K562 (cell line): Measurements from ENCODE around the gene WWTR1. TPM values are rescaled to one million over a fixed set of nuclear protein-coding genes. Genes with fewer than 3 reads are reported as not detected.

Experiments
- ATAC-seq: fragments of 200-7000 bp; cut with Tn5 transposase; 3 replicates; pipeline ENCODE4 v1.9.1; 2020; ENCODE audit warnings: moderate library complexity
- BruUV-seq: library from RNA; stranded (reverse); fragments of 400-500 nt; replicated peaks from 2 replicates; lab custom pipeline; 2021; lab: Mats Ljungman, UMichigan
- CTCF ChIA-PET: fragments of 300-600 bp; formaldehyde crosslinking; extraction: SDS; loops from one replicate; lab custom pipeline; 2021; ENCODE audit warnings: low intra/inter-chr PET ratio; lab: Yijun Ruan, JAX
- POLR2A ChIA-PET: fragments of 300-600, 350-650 bp; sonication (Branson Sonifier 250); formaldehyde crosslinking; extraction: SDS; loops from one replicate; lab custom pipeline; 2021; ENCODE audit warnings: antibody characterized with exemption, inconsistent platforms; lab: Yijun Ruan, JAX
- DNase-seq, 4 experiments: peaks; one replicate each; pipeline versions ENCODE4 v3.0.0 to v3.0.0-alpha.2; 2011 to 2018; ENCODE audit warnings: low spot score in 3 of 4, mixed read lengths in 3 of 4; ENCODE audit errors: extremely low read depth in 1 of 4
- FAIRE-seq: peaks from 2 replicates; lab custom pipeline; 2011; peaks lifted over from hg19 to GRCh38; lab: Jason Lieb, UNC
- H2AFZ ChIP-seq: 2 replicates; pipeline ENCODE4 v1.6.0; 2011; ENCODE audit warnings: low read depth, low read length, control low read depth, inconsistent platforms
- H3K27ac ChIP-seq: fragments of 200-600 bp; 3 replicates; pipeline ENCODE4 v1.8.0; 2011; ENCODE audit warnings: low read depth, mild to moderate bottlenecking, control low read depth, inconsistent platforms, low read length, moderate library complexity, mixed read lengths; ENCODE audit errors: extremely low read depth
- H3K27me3 ChIP-seq, 2 experiments: fragments of 300-600 bp in 1 of 2; 2 replicates in 1 of 2; 3 replicates in 1 of 2; pipeline versions ENCODE4 v1.6.0 to v1.8.0; 2011; ENCODE audit warnings: inconsistent platforms in 2 of 2, low read length in 2 of 2, mild to moderate bottlenecking in 1 of 2, mixed read lengths in 1 of 2, moderate library complexity in 1 of 2; ENCODE audit not compliant: control insufficient read depth in 2 of 2, insufficient read depth in 2 of 2
- H3K36me3 ChIP-seq: fragments of 300-600 bp; 3 replicates; pipeline ENCODE4 v1.8.0; 2011; ENCODE audit warnings: mild to moderate bottlenecking, low read length, inconsistent platforms; ENCODE audit not compliant: control insufficient read depth, insufficient read depth
- H3K4me1 ChIP-seq, 2 experiments: fragments of 200-600 bp in 1 of 2; replicated peaks in 1 of 2; 2 replicates in 1 of 2; 3 replicates in 1 of 2; pipeline versions ENCODE4 v1.5.1 to v1.8.0; 2011; ENCODE audit warnings: inconsistent platforms in 2 of 2, low read length in 2 of 2, mild to moderate bottlenecking in 1 of 2, mixed read lengths in 1 of 2, moderate library complexity in 1 of 2; ENCODE audit not compliant: control insufficient read depth in 2 of 2, insufficient read depth in 2 of 2
- H3K4me2 ChIP-seq: 2 replicates; pipeline ENCODE4 v1.6.1; 2011; ENCODE audit warnings: low read length, control low read depth, inconsistent platforms, mixed read lengths; ENCODE audit not compliant: insufficient read depth
- H3K4me3 ChIP-seq: fragments of 200-600 bp; sonication (generic), shearing (Covaris generic); 2 replicates; pipeline ENCODE4 v1.5.1; 2016; ENCODE audit warnings: control low read depth, inconsistent platforms
- H3K79me2 ChIP-seq: fragments of 200-600 bp; 3 replicates; pipeline ENCODE4 v1.8.0; 2011; ENCODE audit warnings: low read length, inconsistent platforms; ENCODE audit not compliant: control insufficient read depth, insufficient read depth
- H3K9ac ChIP-seq, 2 experiments: 2 replicates each; pipeline versions ENCODE4 v1.6.0 to v1.6.1; 2011; ENCODE audit warnings: low read depth in 2 of 2, low read length in 2 of 2, control low read depth in 1 of 2, inconsistent platforms in 1 of 2, mild to moderate bottlenecking in 1 of 2, mixed read lengths in 1 of 2; ENCODE audit not compliant: insufficient read depth in 1 of 2
- H3K9me1 ChIP-seq: one replicate; pipeline ENCODE4 v1.6.0; 2011; ENCODE audit warnings: inconsistent platforms, mild to moderate bottlenecking, low read length, moderate library complexity; ENCODE audit not compliant: control insufficient read depth, insufficient read depth
- H3K9me3 ChIP-seq: replicated peaks from 2 replicates; pipeline ENCODE4 v1.5.1; 2011; ENCODE audit warnings: low read depth, low read length, inconsistent platforms; ENCODE audit not compliant: control insufficient read depth, insufficient read depth
- H4K20me1 ChIP-seq: replicated peaks from 2 replicates; pipeline ENCODE4 v1.6.1; 2011; ENCODE audit warnings: low read length, inconsistent platforms, mixed read lengths; ENCODE audit not compliant: control insufficient read depth, insufficient read depth
- DMBX1 ChIP-seq: fragments of 250-450 bp; sonication (Bioruptor Pico); IDR thresholded peaks from 2 replicates; pipeline ENCODE4 v1.8.0; 2022; ENCODE audit warnings: inconsistent platforms, mild to moderate bottlenecking, moderate library complexity, borderline replicate concordance
- JUN ChIP-seq, 2 experiments: sonication (generic) in 1 of 2; formaldehyde crosslinking in 1 of 2; IDR thresholded peaks; 2 replicates each; pipeline versions ENCODE4 v1.6.1 to v1.8.0; 2012 to 2022; ENCODE audit warnings: borderline replicate concordance in 2 of 2, mild to moderate bottlenecking in 2 of 2, improper control_type of control experiment in 1 of 2, low read depth in 1 of 2, low read length in 1 of 2, missing genetic modification reagents in 1 of 2
- RBM25 ChIP-seq: fragments of 200-400 bp; formaldehyde crosslinking; IDR thresholded peaks from 2 replicates; pipeline ENCODE4 v1.6.1; 2018; ENCODE audit warnings: low read length, low read depth, moderate library complexity; ENCODE audit not compliant: severe bottlenecking
- RBM39 ChIP-seq: fragments of 200-400 bp; formaldehyde crosslinking; optimal IDR thresholded peaks from 2 replicates; pipeline ENCODE3; 2018; ENCODE audit warnings: low read depth, low read length
- ZNF133 ChIP-seq: fragments of 250-450 bp; sonication (Bioruptor Pico); IDR thresholded peaks from 2 replicates; pipeline ENCODE4 v1.4.0; 2020; ENCODE audit warnings: mild to moderate bottlenecking
- WGBS: fragments of 100-300 bp; shearing (Covaris generic); methylation state at CpG from one replicate; pipeline ENCODE4 v1.1.6; 2016; ENCODE audit warnings: low coverage, mixed read lengths; ENCODE audit not compliant: insufficient coverage; ENCODE audit errors: missing lambda C conversion rate; 5-methylcytosine and 5-hydroxymethylcytosine counted together
- in situ Hi-C: fragments of 300-500 bp; cut with MboI; formaldehyde crosslinking; loops from 4 replicates; pipeline ENCODE4 v1.15.0; 2018; ENCODE audit warnings: inconsistent platforms, mixed read lengths
- intact Hi-C: fragments of 100-400 bp; cut with micrococcal nuclease; formaldehyde crosslinking; loops from 2 replicates; pipeline ENCODE4 v1.14.2; 2022
- polyA plus RNA-seq, 8 experiments: library from polyadenylated mRNA; depleted of rRNA in 4 of 8; stranded (reverse) in 5 of 8; unstranded in 3 of 8; fragments of >200 nt; fragmentation: Nextera tagmentation in 2 of 8; fragmentation: Illumina TruSeq in 1 of 8; extraction: Ambion mirVana in 2 of 8; extraction: Trizol in 1 of 8; gene quantifications; 2 replicates each; pipeline versions ENCODE4 v1.2.1 to v1.2.3, GENCODE V29; 2011 to 2014; ENCODE audit warnings: inconsistent platforms in 1 of 8, missing spikeins in 1 of 8
- total RNA-seq, 7 experiments: library from RNA; depleted of rRNA in 6 of 7; stranded (reverse); fragments of >200 nt in 6 of 7; fragmentation: Illumina TruSeq in 2 of 7; extraction: Trizol in 2 of 7; gene quantifications; 2 replicates each; pipeline versions ENCODE4 v1.2.1 to v1.2.3, GENCODE V29; 2011 to 2021; ENCODE audit warnings: low replicate concordance in 1 of 7

Gene WWTR1
- total and polyA plus RNA-seq, 9 of the 15 experiments (the other 6 are each of a cell fraction or from before 2014, with no cell fraction given), result 0.04 to 1.5 (median 0.60) TPM

- H3K79me2 ChIP-seq, result no peaks in the 10 kb centered on the region
- H2AFZ ChIP-seq, result no peak overlapping the region
- ChIA-PET CTCF (no interaction called here), POLR2A (interaction anchor here (0.9 kb wide), 1 partner anchor 11 kb away, joined by 4 read pairs; no protein-coding TSS in a partner anchor)
- H3K27ac ChIP-seq, result no peak overlapping the region
- H3K9me3 ChIP-seq, result no peaks in the 10 kb centered on the region
- intact Hi-C loops, result no loop called here
- TF ChIP-seq RBM25 (peak; percentile 63), JUN (IDR thresholded peaks at IDR 0.05; ENCODE audit: borderline replicate concordance, low read depth, low read length) (no peak), JUN (CRISPR knock-in tag; IDR thresholded peaks at IDR 0.05; ENCODE audit: borderline replicate concordance) (no peak), ZNF133 (CRISPR knock-in tag) (no peak), DMBX1 (no peak), RBM39 (no peak)
- no peaks in the 10 kb centered on the region for H4K20me1 ChIP-seq
- H3K4me1 ChIP-seq, result peaks cover 0 to 4% of the 10 kb centered on the region in 2 experiments; a peak in 2 of 5 replicates
- peaks cover 6 to 9% of the 10 kb centered on the region in 2 experiments; a peak in 2 of 5 replicates for H3K27me3 ChIP-seq
- WGBS, result 7% methylated on average over 4 of the region's 4 CpGs
- in situ Hi-C loops, result no loop called here
- no TSS peak for BruUV-seq
- H3K9me1 ChIP-seq, result no peaks in the 10 kb centered on the region
- DNase-seq, result no peak
- no peak overlapping the region for H3K4me3 ChIP-seq
- H3K9ac ChIP-seq, result no peak overlapping the region
- no peak overlapping the region for H3K4me2 ChIP-seq
- FAIRE-seq, result no peak
- no peaks in the 10 kb centered on the region for H3K36me3 ChIP-seq
- ATAC-seq, result no peak
Measured at GRCh38 chr3:149534082-149534481, 123.7 kb downstream of the WWTR1 start.
